ENCODE measurements around the gene TSPAN33.

- TF ChIP-seq CTCF (IDR thresholded peaks at IDR 0.05 in 4 of 5, conservative IDR thresholded peaks at IDR 0.05 in 1 of 5) (no peak), POLR2A (IDR thresholded peaks at IDR 0.05) (no peak)
These were observed 7.4 kb upstream of the TSPAN33 start for GRCh38 chr7:129136887-129137642.

Measured in gastrocnemius medialis (tissue), 4 donors.